ENCODE measurements around the gene CFAP58. TPM values are rescaled to one million over a fixed set of nuclear protein-coding genes. Genes with fewer than 3 reads are reported as not detected.

The CFAP58 gene
- polyA plus RNA-seq, 6 donors from 2014 or later, result not detected

DNA sequence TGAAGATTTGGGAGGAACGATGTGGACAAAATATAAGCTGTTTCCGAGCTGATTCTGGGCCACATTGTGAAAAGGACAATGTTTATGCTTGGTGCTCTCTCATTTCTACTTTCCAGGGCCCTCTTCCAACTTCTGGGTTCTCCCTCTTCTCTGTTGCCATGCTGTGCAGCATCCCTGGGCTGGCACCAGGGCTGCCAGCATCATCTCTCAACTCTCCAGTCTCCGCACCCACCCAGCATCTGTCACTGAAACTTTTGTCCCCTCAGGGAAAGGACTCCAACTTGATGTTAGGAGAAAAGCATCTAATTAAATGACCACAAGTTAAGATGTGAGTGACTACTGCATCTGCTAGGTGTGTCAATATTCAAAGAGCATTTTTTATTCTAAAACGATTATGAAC lies 26.7 kb downstream of the CFAP58 start:
- Mint-ChIP-seq H3K9me3 (peaks cover 0 to under 1% (median 0%) of the 10 kb centered on the region in 7 donors), H3K4me1 (no peaks in the 10 kb centered on the region), H3K27me3 (peaks cover 20 to 41% (median 36%) of the 10 kb centered on the region in 3 donors), H3K4me3 (no peak overlapping the region), H3K36me3 (no peaks in the 10 kb centered on the region), H3K27ac (no peak overlapping the region)
- no peak for ATAC-seq (ENCODE audit: low read depth in 2 of 2)
- no peak for DNase-seq

DNA sequence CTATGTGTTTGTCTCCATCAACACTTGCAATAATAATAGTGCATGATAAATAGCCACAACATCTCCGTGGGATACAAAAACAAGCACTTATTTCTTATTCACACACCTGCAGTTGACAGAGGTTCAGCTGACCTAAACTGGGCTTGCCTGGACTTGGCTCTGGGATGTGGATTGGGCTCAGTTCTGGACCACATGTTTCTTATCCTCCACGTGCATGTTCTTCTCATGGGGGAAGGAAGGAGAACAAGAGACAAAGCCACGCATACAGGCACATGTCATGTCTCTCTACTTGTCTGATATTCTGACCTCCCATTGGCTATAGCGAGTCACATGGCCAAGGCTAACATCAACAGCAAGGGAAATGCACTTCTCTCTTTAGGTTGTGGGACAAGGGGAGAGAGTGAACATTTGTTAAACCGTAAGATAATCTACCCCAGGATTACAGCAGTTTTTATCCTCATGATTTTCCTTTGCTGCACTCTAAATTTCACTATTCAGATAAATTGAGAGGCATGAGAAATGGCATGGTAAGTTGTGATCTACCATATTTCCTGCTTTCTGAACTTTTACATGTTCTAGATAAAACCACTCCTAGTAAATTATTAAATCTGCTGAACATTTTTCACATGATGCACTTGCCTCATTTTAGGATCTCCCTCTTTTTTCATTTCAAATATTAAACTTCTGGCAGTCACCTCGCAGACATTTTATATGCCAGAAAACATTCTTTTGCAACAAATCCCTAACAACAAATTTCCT lies 33.7 kb downstream of the CFAP58 start:
- Mint-ChIP-seq H3K4me3 (no peak overlapping the region), H3K36me3 (no peaks in the 10 kb centered on the region), H3K27me3 (peaks cover 24 to 46% (median 39%) of the 10 kb centered on the region in 3 donors), H3K4me1 (peaks cover 0 to 4% (median 0%) of the 10 kb centered on the region in 3 donors), H3K9me3 (peaks cover 0 to 2% (median 0%) of the 10 kb centered on the region in 7 donors), H3K27ac (no peak overlapping the region)
- no peak for DNase-seq
- ATAC-seq (ENCODE audit: low read depth in 2 of 2), result peak in 1 of 2 donors; percentile 25

DNA sequence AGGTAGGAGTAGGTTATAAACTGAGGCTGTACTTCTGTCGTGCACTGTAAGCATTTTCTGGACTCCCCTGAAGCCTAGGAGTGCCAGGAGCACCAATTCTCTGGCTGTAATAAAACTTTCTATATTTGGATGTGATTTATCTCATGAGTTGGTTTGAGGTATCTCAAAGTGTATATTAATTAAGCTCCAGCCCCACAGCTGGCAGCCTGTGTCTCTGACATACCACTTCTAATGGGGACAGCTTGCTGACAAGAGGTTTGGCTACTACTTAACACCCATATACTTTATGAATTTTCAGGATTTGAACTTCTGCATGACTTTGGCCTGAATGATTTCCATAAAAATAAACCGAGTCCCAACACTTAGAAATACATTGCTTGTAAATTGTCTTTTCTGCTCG lies 35.2 kb downstream of the CFAP58 start:
- H3K9me3 Mint-ChIP-seq, result peaks cover 0 to 2% (median 0%) of the 10 kb centered on the region in 7 donors
- ATAC-seq (ENCODE audit: low read depth in 2 of 2) (no peak), DNase-seq (no peak)
- H3K4me1 Mint-ChIP-seq, result peaks cover 0 to 4% (median 0%) of the 10 kb centered on the region in 3 donors
- peaks cover 34 to 45% (median 40%) of the 10 kb centered on the region in 3 donors for H3K27me3 Mint-ChIP-seq
- no peak overlapping the region for H3K4me3 Mint-ChIP-seq
- H3K36me3 Mint-ChIP-seq, result no peaks in the 10 kb centered on the region
- no peak overlapping the region for H3K27ac Mint-ChIP-seq

DNA sequence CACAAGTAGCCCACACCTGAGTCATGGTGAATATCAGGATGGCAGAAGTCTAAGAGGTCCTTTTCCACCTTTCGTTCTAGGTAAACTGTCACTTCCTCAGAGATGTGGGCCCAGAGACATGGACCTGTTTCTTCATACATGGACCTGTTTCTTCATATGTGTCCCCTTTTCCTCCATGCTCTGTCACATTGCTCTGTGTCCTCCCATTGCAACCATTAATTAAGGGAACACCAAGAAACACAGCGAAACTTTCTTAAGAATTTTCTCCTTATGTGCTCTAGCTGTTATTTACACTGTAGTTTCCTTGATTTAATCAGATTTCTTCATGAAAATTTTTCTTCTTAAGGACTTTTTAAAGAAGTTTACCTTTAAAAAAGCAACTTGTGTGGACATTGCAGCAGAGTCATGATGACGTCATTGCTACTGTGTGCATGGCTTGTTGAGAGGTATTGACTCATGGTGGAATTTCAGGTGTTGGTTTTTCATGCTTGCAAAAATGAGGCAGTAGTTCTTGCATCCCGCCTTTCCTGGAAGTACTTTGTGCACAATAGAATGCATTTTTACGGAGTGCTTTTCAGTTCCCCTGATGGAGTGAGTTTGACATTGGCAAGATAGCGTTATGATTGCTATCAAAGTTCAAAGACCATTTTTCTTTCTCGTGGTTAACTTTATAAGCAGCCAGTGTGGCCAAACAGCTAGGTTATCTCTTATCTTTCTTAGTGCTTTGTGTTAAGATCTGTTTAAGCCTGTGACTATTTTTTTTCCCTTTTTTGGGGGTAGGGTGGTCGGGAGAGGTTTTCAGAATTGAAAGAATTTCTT lies 37.7 kb downstream of the CFAP58 start:
- Mint-ChIP-seq H3K4me1 (peaks cover 0 to 4% (median 0%) of the 10 kb centered on the region in 3 donors), H3K27me3 (peaks cover 27 to 34% (median 29%) of the 10 kb centered on the region in 3 donors), H3K36me3 (no peaks in the 10 kb centered on the region), H3K9me3 (no peaks in the 10 kb centered on the region), H3K4me3 (no peak overlapping the region), H3K27ac (no peak overlapping the region)
- DNase-seq, result no peak
- no peak for ATAC-seq (ENCODE audit: low read depth in 2 of 2)

DNA sequence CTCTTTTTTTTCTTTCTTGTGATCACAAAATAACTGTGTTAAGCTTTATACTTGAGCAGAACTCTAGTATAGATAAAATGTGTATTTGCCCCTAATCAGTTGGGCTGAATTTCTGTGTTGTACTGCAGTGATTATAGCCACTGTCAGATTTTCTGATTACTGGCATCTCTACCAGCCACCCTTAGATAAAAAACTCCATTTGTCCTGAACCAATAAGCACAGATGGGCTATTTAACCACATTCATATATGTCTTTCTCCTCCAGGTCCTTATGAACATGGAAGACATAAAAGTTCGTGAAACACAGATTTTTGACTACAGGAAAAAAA lies 38.3 kb downstream of the CFAP58 start:
- H3K27me3 Mint-ChIP-seq, result peaks cover 28 to 34% (median 29%) of the 10 kb centered on the region in 3 donors
- no peaks in the 10 kb centered on the region for H3K9me3 Mint-ChIP-seq
- H3K27ac Mint-ChIP-seq, result no peak overlapping the region
- ATAC-seq (ENCODE audit: low read depth in 2 of 2), result no peak
- H3K36me3 Mint-ChIP-seq, result no peaks in the 10 kb centered on the region
- H3K4me1 Mint-ChIP-seq, result peaks cover 0 to 4% (median 0%) of the 10 kb centered on the region in 3 donors
- no peak for DNase-seq
- no peak overlapping the region for H3K4me3 Mint-ChIP-seq

DNA sequence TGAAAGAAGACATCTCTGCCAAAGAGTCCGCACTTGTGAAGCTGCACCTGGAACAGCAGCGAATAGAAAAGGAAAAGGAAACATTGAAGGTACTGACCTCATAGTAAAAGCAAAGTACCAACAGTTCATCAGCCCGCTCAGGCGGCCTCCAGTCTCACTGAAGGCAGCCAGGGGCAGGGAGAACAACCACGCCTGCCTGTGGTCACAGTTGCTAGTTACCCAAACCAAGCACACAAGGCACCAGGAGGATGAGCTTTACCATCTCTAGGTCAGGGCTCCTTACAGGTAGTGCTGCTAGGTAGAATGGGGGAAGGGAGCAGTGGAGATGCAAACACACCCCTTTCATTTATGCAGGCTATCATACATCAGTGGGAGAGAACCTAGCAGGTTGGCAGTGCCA lies 39.8 kb downstream of the CFAP58 start:
- DNase-seq (no peak), ATAC-seq (ENCODE audit: low read depth in 2 of 2) (no peak)
- peaks cover 29 to 41% (median 41%) of the 10 kb centered on the region in 3 donors for H3K27me3 Mint-ChIP-seq
- no peak overlapping the region for H3K4me3 Mint-ChIP-seq
- H3K36me3 Mint-ChIP-seq, result no peaks in the 10 kb centered on the region
- no peaks in the 10 kb centered on the region for H3K4me1 Mint-ChIP-seq
- H3K9me3 Mint-ChIP-seq, result no peaks in the 10 kb centered on the region
- no peak overlapping the region for H3K27ac Mint-ChIP-seq

DNA sequence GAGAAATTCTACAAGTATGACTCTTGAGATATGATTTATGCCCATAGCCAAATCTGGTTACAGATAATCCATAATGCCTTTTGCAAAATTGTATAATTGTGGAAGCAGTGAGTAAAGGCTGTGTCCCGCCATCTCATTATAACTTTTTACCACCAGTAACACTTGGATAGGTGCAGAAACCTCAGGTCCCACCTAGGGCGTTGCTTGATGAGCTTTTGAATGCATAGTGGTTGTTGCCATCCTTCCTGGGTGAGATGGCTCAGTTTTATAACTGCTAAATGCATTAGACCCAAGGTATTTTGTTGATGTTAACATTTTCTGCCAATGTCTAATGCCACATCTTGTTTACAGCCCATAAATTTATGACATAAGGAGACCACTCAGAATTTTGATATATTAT lies 42.9 kb downstream of the CFAP58 start:
- no peaks in the 10 kb centered on the region for H3K4me1 Mint-ChIP-seq
- peaks cover 31 to 36% (median 34%) of the 10 kb centered on the region in 3 donors for H3K27me3 Mint-ChIP-seq
- no peak for DNase-seq
- H3K9me3 Mint-ChIP-seq, result no peaks in the 10 kb centered on the region
- H3K36me3 Mint-ChIP-seq, result no peaks in the 10 kb centered on the region
- H3K4me3 Mint-ChIP-seq, result no peak overlapping the region
- no peak for ATAC-seq (ENCODE audit: low read depth in 2 of 2)
- H3K27ac Mint-ChIP-seq, result no peak overlapping the region

- no peak overlapping the region for H3K27ac Mint-ChIP-seq
- no peaks in the 10 kb centered on the region for H3K9me3 Mint-ChIP-seq
- no peak overlapping the region for H3K4me3 Mint-ChIP-seq
- DNase-seq, result no peak
- H3K4me1 Mint-ChIP-seq, result no peaks in the 10 kb centered on the region
- no peak for ATAC-seq (ENCODE audit: low read depth in 2 of 2)
- peaks cover 15 to 47% (median 15%) of the 10 kb centered on the region in 3 donors for H3K27me3 Mint-ChIP-seq
- no peaks in the 10 kb centered on the region for H3K36me3 Mint-ChIP-seq
These were observed 50.0 kb downstream of the CFAP58 start for GRCh38 chr10:104403636-104404035.

- DNase-seq (no peak), ATAC-seq (ENCODE audit: low read depth in 2 of 2) (no peak)
- Mint-ChIP-seq H3K4me3 (no peak overlapping the region), H3K4me1 (no peaks in the 10 kb centered on the region), H3K27ac (no peak overlapping the region), H3K36me3 (no peaks in the 10 kb centered on the region), H3K27me3 (peaks cover 12 to 44% (median 36%) of the 10 kb centered on the region in 3 donors), H3K9me3 (no peaks in the 10 kb centered on the region)
These were observed 53.4 kb downstream of the CFAP58 start for GRCh38 chr10:104406715-104407650.

DNA sequence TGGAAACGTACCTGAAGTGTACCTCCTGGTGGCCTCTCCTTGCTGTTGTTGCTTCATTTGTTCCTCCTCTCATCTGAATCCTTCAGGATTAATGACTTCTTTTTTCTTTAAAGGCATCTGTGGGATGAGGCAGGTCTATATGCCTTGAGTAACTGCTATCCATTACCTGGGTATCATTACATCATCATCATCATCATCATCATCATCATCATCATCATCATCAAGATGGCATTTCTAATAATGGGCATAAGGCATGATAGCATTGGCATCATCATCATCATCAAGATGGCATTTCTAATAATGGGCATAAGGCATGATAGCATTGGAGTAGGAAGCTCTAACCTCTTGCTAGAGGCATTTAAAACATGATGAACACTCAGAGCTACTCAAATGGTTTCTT lies 59.9 kb downstream of the CFAP58 start:
- Mint-ChIP-seq H3K4me1 (no peaks in the 10 kb centered on the region), H3K27me3 (peaks cover 21 to 36% (median 36%) of the 10 kb centered on the region in 3 donors), H3K27ac (no peak overlapping the region), H3K36me3 (peaks cover 0 to 4% of the 10 kb centered on the region in 2 donors), H3K4me3 (peak overlapping the region in 1 of 8 donors; percentile 31), H3K9me3 (no peaks in the 10 kb centered on the region)
- DNase-seq, result no peak
- ATAC-seq (ENCODE audit: low read depth in 2 of 2), result no peak

- Mint-ChIP-seq H3K27me3 (peaks cover 14 to 26% (median 20%) of the 10 kb centered on the region in 3 donors), H3K4me1 (no peaks in the 10 kb centered on the region), H3K36me3 (peaks cover 0 to 4% of the 10 kb centered on the region in 2 donors), H3K9me3 (no peaks in the 10 kb centered on the region), H3K4me3 (no peak overlapping the region), H3K27ac (no peak overlapping the region)
- DNase-seq (no peak), ATAC-seq (ENCODE audit: low read depth in 2 of 2) (no peak)
These were observed 62.0 kb downstream of the CFAP58 start for GRCh38 chr10:104415526-104416165.

DNA sequence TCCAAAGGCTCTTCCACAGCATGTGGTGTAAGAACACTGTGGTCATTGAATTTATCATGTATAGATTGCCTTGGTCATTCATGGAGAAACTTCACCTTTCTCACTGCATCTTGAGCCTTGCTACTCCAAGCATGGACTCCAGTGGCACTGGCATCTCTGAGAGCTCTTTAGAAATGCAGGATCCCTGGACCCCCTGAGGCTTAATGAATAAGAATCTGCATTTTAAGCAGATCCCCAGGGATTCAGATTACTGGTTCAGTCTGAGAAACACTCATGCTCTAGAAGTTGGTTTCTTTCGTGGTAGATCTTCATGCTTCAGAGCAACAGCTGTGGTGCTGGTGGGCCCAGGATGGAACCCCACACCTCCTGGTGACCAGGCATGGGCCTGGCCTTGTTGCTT lies 63.2 kb downstream of the CFAP58 start:
- Mint-ChIP-seq H3K9me3 (no peaks in the 10 kb centered on the region), H3K27me3 (peaks cover 14 to 22% (median 16%) of the 10 kb centered on the region in 3 donors), H3K27ac (no peak overlapping the region), H3K4me3 (no peak overlapping the region), H3K36me3 (peaks cover 0 to 4% of the 10 kb centered on the region in 2 donors), H3K4me1 (no peaks in the 10 kb centered on the region)
- DNase-seq (no peak), ATAC-seq (ENCODE audit: low read depth in 2 of 2) (no peak)
